Hematopoietic multipotent progenitor cell treated with erythropoietin and hydrocortisone succinate and interleukin-3 and kit ligand, for 17 days (in vitro differentiated cells): ENCODE data around the gene MAST3.

Experiments
- DNase-seq: peaks from one replicate; pipeline ENCODE4 v3.0.0-alpha.2; 2015; ENCODE audit warnings: low spot score

The MAST3 gene

GRCh38 chr19:18097217-18097992 lies at the start of gene MAST3:
TSS of gene MAST3 (plus strand) at chr19:18097778. CDS start at chr19:18097793, 15 bp downstream.
- DNase-seq = peak; percentile 95

GRCh38 chr19:18049385-18049784 lies 48.2 kb upstream of the MAST3 start:
- DNase-seq = no peak

- DNase-seq = no peak
Observed at GRCh38 chr19:18051887-18052286, 45.7 kb upstream of the MAST3 start.

GRCh38 chr19:18053576-18054219 lies 43.9 kb upstream of the MAST3 start:
- no peak for DNase-seq

GRCh38 chr19:18055967-18056366 lies 41.6 kb upstream of the MAST3 start:
- DNase-seq = no peak

- peak; percentile 70 for DNase-seq
Observed at GRCh38 chr19:18057557-18057956, 40.0 kb upstream of the MAST3 start.

- DNase-seq = peak; percentile 89
Observed at GRCh38 chr19:18058208-18059009, 39.2 kb upstream of the MAST3 start.

- DNase-seq = no peak
Observed at GRCh38 chr19:18059297-18059696, 38.3 kb upstream of the MAST3 start.

GRCh38 chr19:18059902-18060301 lies 37.7 kb upstream of the MAST3 start:
- no peak for DNase-seq

- DNase-seq = no peak
Observed at GRCh38 chr19:18060472-18060871, 37.1 kb upstream of the MAST3 start.

- DNase-seq = no peak
Observed at GRCh38 chr19:18062028-18062427, 35.5 kb upstream of the MAST3 start.

GRCh38 chr19:18063463-18063862 lies 34.1 kb upstream of the MAST3 start:
- DNase-seq = peak; percentile 57

- DNase-seq = no peak
Observed at GRCh38 chr19:18065173-18065495, 32.4 kb upstream of the MAST3 start.

GRCh38 chr19:18068395-18068794 lies 29.2 kb upstream of the MAST3 start:
- DNase-seq = no peak

GRCh38 chr19:18069383-18069782 lies 28.2 kb upstream of the MAST3 start:
- no peak for DNase-seq

GRCh38 chr19:18070181-18070580 lies 27.4 kb upstream of the MAST3 start:
- no peak for DNase-seq

GRCh38 chr19:18072335-18072734 lies 25.2 kb upstream of the MAST3 start:
- no peak for DNase-seq

GRCh38 chr19:18073197-18073596 lies 24.4 kb upstream of the MAST3 start:
- no peak for DNase-seq

GRCh38 chr19:18074192-18074591 lies 23.4 kb upstream of the MAST3 start:
- no peak for DNase-seq

GRCh38 chr19:18083929-18084684 lies 13.5 kb upstream of the MAST3 start:
- no peak for DNase-seq

- DNase-seq = no peak
Observed at GRCh38 chr19:18085702-18086457, 11.7 kb upstream of the MAST3 start.
